GM11168 (cell line): ENCODE results near the gene RAPGEF1.
"Not testable (repeated sequence)": the region's sequence is repeated elsewhere in the genome, so short reads cannot be mapped to it uniquely, and the experiment has no call there.

Experiments used
- in situ Hi-C: fragments of 300-500 bp; cut with MboI; formaldehyde crosslinking; loops from one replicate; pipeline ENCODE4 v1.12.0; 2022; ENCODE audit warnings: low sequenced_read_pairs; ENCODE audit not compliant: unreplicated experiment

The RAPGEF1 gene

GRCh38 chr9:131695836-131696460 lies 43.9 kb downstream of the RAPGEF1 start:
- in situ Hi-C loops, result no loop called here

- in situ Hi-C loops, result no loop called here
These were observed 44.5 kb downstream of the RAPGEF1 start for GRCh38 chr9:131695366-131695765.

DNA sequence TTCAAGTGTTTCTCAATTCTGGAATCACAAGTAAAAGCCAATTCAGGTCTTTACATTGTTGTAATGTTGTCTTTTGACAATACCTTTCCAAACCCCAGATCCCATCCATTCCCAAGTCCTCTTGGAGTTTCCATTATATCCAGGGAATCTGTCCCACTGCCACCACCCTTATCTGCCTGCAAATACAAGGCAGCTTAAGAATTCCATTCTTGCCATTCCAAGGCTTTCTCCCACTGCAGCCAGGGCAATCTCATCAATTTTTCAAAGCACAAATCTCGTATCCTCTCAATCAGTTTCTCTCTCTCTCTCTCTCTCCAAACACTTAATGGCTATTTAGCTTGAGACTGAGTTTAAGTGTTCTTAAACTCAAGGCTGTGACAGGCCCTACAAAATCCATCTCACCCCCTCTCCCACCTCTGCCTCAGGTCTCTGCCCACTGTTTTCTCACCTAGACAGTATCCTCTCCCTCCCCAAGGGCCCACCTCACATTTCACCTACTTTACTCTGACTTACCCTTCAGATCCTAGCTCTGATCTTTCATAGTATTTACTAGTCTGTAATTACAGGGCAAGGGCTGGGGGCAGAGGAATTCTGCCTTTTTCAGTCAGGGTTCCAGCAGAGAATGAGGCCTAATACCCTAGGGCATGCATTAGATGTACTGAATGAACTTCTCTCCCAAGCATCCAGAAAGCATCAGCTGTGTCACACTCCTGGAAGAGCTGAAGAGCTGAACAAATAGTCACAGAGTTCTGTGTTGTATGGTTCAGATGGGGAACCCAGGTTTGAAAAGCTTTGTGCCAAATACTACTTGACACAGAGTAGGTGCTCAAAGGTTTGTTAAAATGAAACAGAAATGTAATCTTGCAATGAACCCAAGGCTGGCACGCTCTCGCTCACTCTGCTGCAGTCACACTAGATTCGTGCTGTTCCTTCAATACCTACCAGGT lies 46.0 kb downstream of the RAPGEF1 start:
- in situ Hi-C loops, result no loop called here

- in situ Hi-C loops, result no loop called here
These were observed 47.0 kb downstream of the RAPGEF1 start for GRCh38 chr9:131692612-131693562.

GRCh38 chr9:131691969-131692611 lies 47.8 kb downstream of the RAPGEF1 start:
- in situ Hi-C loops, result no loop called here

- in situ Hi-C loops, result no loop called here
These were observed 48.8 kb downstream of the RAPGEF1 start for GRCh38 chr9:131690941-131691573.

DNA sequence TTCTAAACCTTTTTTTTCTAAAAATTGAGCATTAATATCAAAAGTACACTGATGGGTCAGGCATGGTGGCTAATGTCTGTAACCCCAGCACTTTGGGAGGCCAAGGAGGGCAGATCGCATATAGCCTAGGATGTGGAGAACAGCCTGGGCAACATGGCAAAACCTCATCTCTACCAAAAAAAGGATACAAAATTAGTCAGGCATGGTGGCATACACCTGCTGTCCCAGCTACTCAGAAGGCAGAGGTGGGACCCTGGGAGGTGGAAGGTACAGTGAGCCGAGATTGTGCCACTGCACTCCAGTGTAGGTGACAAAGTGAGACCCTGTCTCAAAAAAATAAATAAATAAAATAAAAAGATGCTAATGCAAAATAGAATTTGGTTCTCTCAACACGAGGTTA lies 49.4 kb downstream of the RAPGEF1 start:
- in situ Hi-C loops, result no loop called here

DNA sequence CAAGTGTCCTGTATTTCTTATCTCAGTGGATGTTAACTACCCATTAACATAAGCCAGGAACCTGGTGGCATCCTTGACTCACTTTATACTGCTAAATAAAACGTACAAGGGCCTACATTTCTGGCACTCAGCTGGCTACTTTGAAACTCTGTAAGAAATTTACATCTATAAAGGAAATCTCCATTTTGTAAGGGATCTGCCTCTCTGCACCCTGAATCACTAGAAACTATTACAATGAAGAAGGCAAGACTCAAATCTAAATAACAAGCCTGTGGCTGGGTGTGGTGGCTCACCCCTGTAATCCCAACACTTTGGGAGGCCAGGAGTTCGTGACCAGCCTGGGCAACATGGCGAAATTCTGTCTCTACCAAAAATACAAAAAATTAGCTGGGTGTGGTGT lies 51.5 kb downstream of the RAPGEF1 start:
- in situ Hi-C loops, result no loop called here

- in situ Hi-C loops, result no loop called here
These were observed 53.8 kb downstream of the RAPGEF1 start for GRCh38 chr9:131685753-131686706.

DNA sequence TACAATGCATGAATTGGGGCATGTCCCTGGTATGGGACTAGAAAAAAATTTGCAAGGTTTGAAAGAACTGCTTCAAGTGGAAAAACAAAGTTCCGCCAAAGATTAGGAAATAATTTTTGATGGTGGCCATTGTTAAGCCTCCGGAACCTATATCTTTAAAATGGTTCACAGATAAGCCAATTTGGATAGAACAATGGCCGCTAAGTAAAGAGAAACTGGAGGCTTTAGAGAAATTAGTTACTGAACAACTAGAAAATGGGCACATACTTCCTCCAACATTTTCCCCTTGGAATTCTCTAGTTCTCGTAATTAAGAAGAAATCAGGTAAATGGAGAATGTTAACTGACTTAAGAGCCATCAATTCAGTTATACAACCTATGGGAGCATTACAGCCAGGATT lies 56.8 kb downstream of the RAPGEF1 start:
- in situ Hi-C loops, result not testable (repeated sequence)

DNA sequence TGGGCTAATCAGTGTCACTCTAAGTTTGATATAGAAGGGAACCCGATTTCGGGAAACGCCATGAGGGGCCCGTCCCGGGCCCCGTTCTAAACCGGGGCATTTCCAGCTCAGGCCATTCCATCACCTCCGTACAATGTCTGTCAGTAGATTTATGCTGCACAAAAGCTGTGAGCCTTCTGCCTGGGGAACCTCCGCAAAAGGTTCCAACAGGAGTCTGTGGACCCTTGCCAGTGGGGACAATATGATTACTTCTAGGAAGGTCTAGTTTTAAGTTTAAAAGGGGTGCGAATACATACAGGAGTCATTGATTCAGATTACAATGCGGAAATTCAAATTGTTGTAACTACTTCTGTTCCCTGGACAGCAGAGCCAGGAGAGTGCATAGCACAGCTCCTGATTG lies 57.6 kb downstream of the RAPGEF1 start:
- in situ Hi-C loops, result no loop called here

- in situ Hi-C loops, result not testable (repeated sequence)
These were observed 58.0 kb downstream of the RAPGEF1 start for GRCh38 chr9:131681826-131682225.

GRCh38 chr9:131681108-131681507 lies 58.8 kb downstream of the RAPGEF1 start:
- in situ Hi-C loops, result not testable (repeated sequence)

DNA sequence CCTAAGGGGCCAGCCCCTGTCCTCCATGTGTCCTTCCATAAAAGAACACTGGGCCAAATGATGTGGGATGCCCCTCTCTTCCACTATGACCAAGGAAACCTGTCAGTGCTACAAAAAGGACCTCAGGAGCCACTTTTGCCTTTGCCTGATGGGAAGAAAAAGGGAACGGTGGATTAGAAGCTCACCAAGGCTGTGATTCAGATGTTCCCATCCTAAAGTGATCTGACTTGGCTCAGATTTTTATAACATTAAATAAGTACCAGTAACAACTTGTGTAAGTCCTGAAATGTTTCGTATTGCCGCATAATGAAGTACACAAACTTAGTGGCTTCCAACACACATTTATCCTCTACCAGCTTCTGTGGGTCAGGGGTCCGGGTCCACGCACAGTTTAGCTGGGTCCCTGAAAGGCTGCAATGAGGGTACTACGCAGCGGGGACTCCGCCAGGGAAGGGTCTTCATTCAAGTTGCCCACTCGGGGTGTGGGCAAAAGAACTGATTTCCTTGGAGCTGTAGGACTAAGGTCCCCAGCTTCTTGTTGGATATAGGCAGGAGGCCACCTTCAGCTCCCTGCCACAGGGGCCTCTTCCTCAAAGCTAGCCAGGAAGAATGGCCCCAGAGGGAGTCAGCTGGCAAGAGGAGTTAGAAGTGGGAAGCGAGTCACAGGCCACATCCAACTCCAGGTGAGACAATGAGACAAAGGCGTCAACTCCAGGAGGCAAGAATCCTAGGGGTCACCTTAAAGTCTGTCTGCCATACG lies 60.4 kb downstream of the RAPGEF1 start:
- in situ Hi-C loops, result loop anchor here (10.0 kb wide), 1 partner anchor 55 kb away; no protein-coding TSS in a partner anchor

- in situ Hi-C loops, result loop anchor here (10.0 kb wide), 1 partner anchor 56 kb away; no protein-coding TSS in a partner anchor
These were observed 61.3 kb downstream of the RAPGEF1 start for GRCh38 chr9:131678499-131679111.

DNA sequence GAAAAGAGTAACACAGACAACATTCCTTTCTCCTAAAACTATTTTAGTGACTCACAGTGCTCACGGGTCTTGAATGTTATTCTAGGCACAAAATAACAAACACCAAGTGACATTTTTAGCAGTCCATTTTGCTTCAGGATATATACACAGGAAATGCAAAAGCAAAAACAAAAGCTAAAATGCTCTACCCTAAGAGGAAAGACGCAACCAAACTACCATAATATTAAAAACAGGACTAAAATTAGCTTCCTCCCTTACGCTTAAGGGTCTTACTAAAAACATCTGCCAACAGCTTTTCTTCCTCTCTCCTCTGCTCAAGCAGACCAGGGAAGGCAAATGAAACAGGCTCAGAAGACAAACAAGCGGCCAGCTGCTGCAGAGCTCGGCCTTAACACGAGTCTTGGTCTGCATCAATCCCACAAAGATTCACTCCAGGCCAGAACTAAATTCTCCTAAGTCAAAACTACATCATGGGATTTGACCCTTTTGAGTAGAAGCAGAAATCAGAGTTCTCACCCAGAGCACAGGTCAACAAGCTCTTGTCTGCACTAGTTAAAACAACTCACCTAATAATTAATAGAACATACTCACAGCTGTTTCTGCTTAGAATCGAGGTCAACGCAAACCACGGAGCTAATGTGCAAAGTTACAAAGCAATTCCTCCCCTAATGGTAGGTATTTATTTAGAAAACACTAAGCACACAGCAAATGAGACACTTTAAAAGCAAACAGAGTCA lies 62.3 kb downstream of the RAPGEF1 start:
- in situ Hi-C loops, result loop anchor here (10.0 kb wide), 1 partner anchor 57 kb away; no protein-coding TSS in a partner anchor
